A673 (cell line): ENCODE measurements around the gene ASPRV1. TPM values are rescaled to one million over a fixed set of nuclear protein-coding genes. Genes with fewer than 3 reads are reported as not detected.

ENCODE experiments used
- BruUV-seq: library from RNA; stranded (reverse); fragments of 400-500 nt; replicated peaks from 2 replicates; lab custom pipeline; 2021; lab: Mats Ljungman, UMichigan
- CTCF ChIA-PET: fragments of 300-600 bp; sonication (Branson Sonifier 250); formaldehyde crosslinking; loops from one replicate; lab custom pipeline; 2022; ENCODE audit warnings: antibody characterized with exemption; lab: Charles Lee
- POLR2A ChIA-PET: fragments of 300-600 bp; sonication (Branson Sonifier 250); formaldehyde crosslinking; loops from one replicate; lab custom pipeline; 2022; ENCODE audit warnings: antibody characterized with exemption; ENCODE audit not compliant: low non-redundant PET; lab: Charles Lee
- DNase-seq: peaks from one replicate; pipeline ENCODE4 v3.0.0-alpha.2; 2015; ENCODE audit warnings: low spot score
- H3K27ac ChIP-seq: fragments of 200-600 bp; sonication (generic); 2 replicates; pipeline ENCODE4 v1.5.1; 2016; ENCODE audit warnings: mixed run types, low read depth, mild to moderate bottlenecking, mixed read lengths, antibody characterized with exemption, low read length; ENCODE audit not compliant: poor library complexity, severe bottlenecking
- H3K27me3 ChIP-seq: fragments of 200-600 bp; sonication (generic); replicated peaks from 2 replicates; pipeline ENCODE4 v1.6.1; 2017; ENCODE audit warnings: mixed run types, low read depth, mild to moderate bottlenecking, mixed read lengths, antibody characterized with exemption, low read length; ENCODE audit not compliant: insufficient read depth, poor library complexity
- H3K36me3 ChIP-seq: fragments of 200-600 bp; sonication (generic); 2 replicates; pipeline ENCODE4 v1.6.1; 2016; ENCODE audit warnings: mixed run types, mild to moderate bottlenecking, mixed read lengths, antibody characterized with exemption, low read length; ENCODE audit not compliant: insufficient read depth, poor library complexity, severe bottlenecking
- H3K4me1 ChIP-seq: fragments of 200-600 bp; sonication (generic); 2 replicates; pipeline ENCODE4 v1.6.1; 2017; ENCODE audit warnings: mixed run types, mild to moderate bottlenecking, mixed read lengths, antibody characterized with exemption, low read length; ENCODE audit not compliant: insufficient read depth, poor library complexity, severe bottlenecking
- H3K4me3 ChIP-seq: fragments of 200-600 bp; sonication (generic); 2 replicates; pipeline ENCODE4 v1.5.1; 2016; ENCODE audit warnings: low read depth, mixed run types, mild to moderate bottlenecking, mixed read lengths, low read length; ENCODE audit not compliant: poor library complexity, severe bottlenecking
- H3K9me3 ChIP-seq: fragments of 200-600 bp; sonication (generic); 2 replicates; pipeline ENCODE4 v1.6.1; 2016; ENCODE audit warnings: mixed run types, low read depth, mild to moderate bottlenecking, mixed read lengths, antibody characterized with exemption, low read length; ENCODE audit not compliant: poor library complexity, severe bottlenecking
- CTCF ChIP-seq: fragments of 300-800, 200-600 bp; sonication (generic); conservative IDR thresholded peaks from 2 replicates; pipeline ENCODE4 v1.5.1; 2017; ENCODE audit warnings: low read depth, mild to moderate bottlenecking, antibody characterized with exemption, low read length, moderate library complexity, mixed read lengths
- EZH2 ChIP-seq: fragments of 200-600 bp; sonication (generic); IDR thresholded peaks from 2 replicates; pipeline ENCODE4 v1.6.1; 2017; ENCODE audit warnings: borderline replicate concordance, low read depth, mild to moderate bottlenecking, mixed read lengths, antibody characterized with exemption, low read length; ENCODE audit not compliant: poor library complexity, severe bottlenecking
- intact Hi-C: fragments of 100-400 bp; cut with micrococcal nuclease; formaldehyde crosslinking; loops from one replicate; pipeline ENCODE4 v1.10.0; 2022; ENCODE audit not compliant: unreplicated experiment
- total RNA-seq: library from RNA; stranded (reverse); gene quantifications from 2 replicates; pipeline ENCODE4 v1.2.3, GENCODE V29; 2021

Gene ASPRV1
- total RNA-seq, 1 experiment from 2014 or later, result 0.73 TPM

- CTCF ChIA-PET, result no interaction called here
- no peak for DNase-seq
- Histone ChIP-seq H3K27me3 (no peaks in the 10 kb centered on the region), H3K36me3 (no peaks in the 10 kb centered on the region), H3K9me3 (no peaks in the 10 kb centered on the region), H3K27ac (no peak overlapping the region), H3K4me3 (no peak overlapping the region), H3K4me1 (no peaks in the 10 kb centered on the region)
- POLR2A ChIA-PET, result no interaction called here
- TF ChIP-seq EZH2 (no peak), CTCF (no peak)
- intact Hi-C loops, result no loop called here
- no TSS peak for BruUV-seq
Measured at GRCh38 chr2:69918401-69918800, 43.0 kb downstream of the ASPRV1 start.

- ChIA-PET POLR2A (no interaction called here), CTCF (no interaction called here)
- TF ChIP-seq CTCF (no peak), EZH2 (no peak)
- H3K9me3 ChIP-seq, result no peaks in the 10 kb centered on the region
- H3K4me1 ChIP-seq, result no peaks in the 10 kb centered on the region
- H3K27ac ChIP-seq, result no peak overlapping the region
- DNase-seq, result no peak
- H3K4me3 ChIP-seq, result no peak overlapping the region
- BruUV-seq, result no TSS peak
- H3K36me3 ChIP-seq, result no peaks in the 10 kb centered on the region
- no peaks in the 10 kb centered on the region for H3K27me3 ChIP-seq
- intact Hi-C loops, result no loop called here
Measured at GRCh38 chr2:69917852-69918251, 43.6 kb downstream of the ASPRV1 start.

- intact Hi-C loops, result no loop called here
- DNase-seq, result no peak
- TSS peak; percentile 37 for BruUV-seq
- POLR2A ChIA-PET, result no interaction called here
- no peaks in the 10 kb centered on the region for H3K36me3 ChIP-seq
- H3K4me1 ChIP-seq, result no peaks in the 10 kb centered on the region
- peak overlapping the region; percentile 73 for H3K4me3 ChIP-seq
- H3K9me3 ChIP-seq, result no peaks in the 10 kb centered on the region
- TF ChIP-seq EZH2, result no peak
- no peak overlapping the region for H3K27ac ChIP-seq
- CTCF ChIA-PET, result no interaction called here
- H3K27me3 ChIP-seq, result no peaks in the 10 kb centered on the region
Measured at GRCh38 chr2:69916106-69916505, 45.3 kb downstream of the ASPRV1 start.
